PFSK-1 (cell line): ENCODE measurements around the gene RCSD1.

ENCODE experiments used
- FOXP2 ChIP-seq: optimal IDR thresholded peaks from 2 replicates; pipeline ENCODE3; 2011; ENCODE audit warnings: borderline replicate concordance, control low read depth, inconsistent platforms; ENCODE audit not compliant: insufficient read depth; ENCODE audit errors: extremely low read length, extremely low read depth
- POLR2AphosphoS5 ChIP-seq: IDR thresholded peaks from 2 replicates; pipeline ENCODE4 v1.6.1; 2012; ENCODE audit warnings: low read depth, mild to moderate bottlenecking, control low read depth, low read length, moderate library complexity
- SIN3A ChIP-seq: IDR thresholded peaks from 2 replicates; pipeline ENCODE4 v1.6.1; 2012; ENCODE audit warnings: mild to moderate bottlenecking, low read length, moderate library complexity, borderline replicate concordance; ENCODE audit not compliant: insufficient read depth
- TAF1 ChIP-seq: IDR thresholded peaks from 2 replicates; pipeline ENCODE4 v1.6.1; 2012; ENCODE audit warnings: low read length, control low read depth, borderline replicate concordance; ENCODE audit not compliant: insufficient read depth
- TF ChIP-seq, protein P1 (sequence below), 2 experiments: IDR thresholded peaks; 2 replicates each; pipeline versions ENCODE4 v1.6.1 to v1.8.0; 2011 to 2012; ENCODE audit warnings: low read depth in 2 of 2, low read length in 2 of 2, control low read depth in 1 of 2, inconsistent platforms in 1 of 2, mild to moderate bottlenecking in 1 of 2, moderate library complexity in 1 of 2; ENCODE audit not compliant: insufficient read depth in 1 of 2

RCSD1 gene

DNA sequence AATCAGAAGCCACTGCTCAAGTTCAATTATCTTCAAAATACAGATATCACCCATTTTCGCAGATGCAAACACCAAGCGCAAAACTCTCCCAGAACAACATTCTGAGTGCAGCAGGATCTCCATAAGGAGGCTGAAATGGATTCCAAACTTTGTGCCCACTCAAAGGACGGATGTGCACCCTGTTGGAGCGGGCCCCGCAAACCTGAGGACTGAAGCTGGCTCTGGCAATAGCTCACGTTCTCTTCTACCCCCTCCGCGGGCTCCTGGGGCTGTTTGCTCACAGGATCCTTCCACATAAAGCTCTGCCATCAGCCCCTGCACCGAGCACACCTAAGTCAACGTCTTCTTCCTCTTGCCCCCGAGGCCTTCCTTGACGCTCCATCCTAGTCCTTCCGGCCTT is 11.7 kb upstream of the RCSD1 start:
- TF ChIP-seq TAF1 = no peak
- TF ChIP-seq, protein P1, sequence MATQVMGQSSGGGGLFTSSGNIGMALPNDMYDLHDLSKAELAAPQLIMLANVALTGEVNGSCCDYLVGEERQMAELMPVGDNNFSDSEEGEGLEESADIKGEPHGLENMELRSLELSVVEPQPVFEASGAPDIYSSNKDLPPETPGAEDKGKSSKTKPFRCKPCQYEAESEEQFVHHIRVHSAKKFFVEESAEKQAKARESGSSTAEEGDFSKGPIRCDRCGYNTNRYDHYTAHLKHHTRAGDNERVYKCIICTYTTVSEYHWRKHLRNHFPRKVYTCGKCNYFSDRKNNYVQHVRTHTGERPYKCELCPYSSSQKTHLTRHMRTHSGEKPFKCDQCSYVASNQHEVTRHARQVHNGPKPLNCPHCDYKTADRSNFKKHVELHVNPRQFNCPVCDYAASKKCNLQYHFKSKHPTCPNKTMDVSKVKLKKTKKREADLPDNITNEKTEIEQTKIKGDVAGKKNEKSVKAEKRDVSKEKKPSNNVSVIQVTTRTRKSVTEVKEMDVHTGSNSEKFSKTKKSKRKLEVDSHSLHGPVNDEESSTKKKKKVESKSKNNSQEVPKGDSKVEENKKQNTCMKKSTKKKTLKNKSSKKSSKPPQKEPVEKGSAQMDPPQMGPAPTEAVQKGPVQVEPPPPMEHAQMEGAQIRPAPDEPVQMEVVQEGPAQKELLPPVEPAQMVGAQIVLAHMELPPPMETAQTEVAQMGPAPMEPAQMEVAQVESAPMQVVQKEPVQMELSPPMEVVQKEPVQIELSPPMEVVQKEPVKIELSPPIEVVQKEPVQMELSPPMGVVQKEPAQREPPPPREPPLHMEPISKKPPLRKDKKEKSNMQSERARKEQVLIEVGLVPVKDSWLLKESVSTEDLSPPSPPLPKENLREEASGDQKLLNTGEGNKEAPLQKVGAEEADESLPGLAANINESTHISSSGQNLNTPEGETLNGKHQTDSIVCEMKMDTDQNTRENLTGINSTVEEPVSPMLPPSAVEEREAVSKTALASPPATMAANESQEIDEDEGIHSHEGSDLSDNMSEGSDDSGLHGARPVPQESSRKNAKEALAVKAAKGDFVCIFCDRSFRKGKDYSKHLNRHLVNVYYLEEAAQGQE (IDR thresholded peaks at IDR 0.05; ENCODE audit: insufficient read depth in 1 of 2, low read depth in 2 of 2, low read length in 2 of 2) = no peak
- TF ChIP-seq POLR2AphosphoS5 = no peak
- no peak for TF ChIP-seq FOXP2
- TF ChIP-seq SIN3A = no peak

DNA sequence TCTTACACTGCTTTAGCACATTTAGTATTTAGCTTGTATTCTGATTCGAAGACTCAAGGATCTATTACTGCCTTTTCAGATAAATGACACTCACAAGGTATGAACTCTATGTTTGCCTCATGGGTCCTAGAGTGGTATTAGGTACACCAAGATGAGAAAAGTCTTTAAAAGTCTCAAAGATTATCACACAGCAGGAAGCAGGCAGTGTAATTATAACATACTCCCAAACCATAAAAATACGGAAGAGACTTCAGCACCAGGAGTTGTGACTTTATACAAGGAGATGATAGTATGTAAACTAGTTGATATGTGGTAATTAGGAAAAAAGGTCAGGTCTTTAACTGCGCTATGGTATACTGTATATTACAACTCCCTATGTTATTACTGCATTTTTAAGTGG is 11.2 kb upstream of the RCSD1 start:
- TF ChIP-seq POLR2AphosphoS5 (no peak), SIN3A (no peak), TAF1 (no peak), FOXP2 (no peak)
- TF ChIP-seq, protein P1 (IDR thresholded peaks at IDR 0.05; ENCODE audit: insufficient read depth in 1 of 2, low read depth in 2 of 2, low read length in 2 of 2) = no peak

DNA sequence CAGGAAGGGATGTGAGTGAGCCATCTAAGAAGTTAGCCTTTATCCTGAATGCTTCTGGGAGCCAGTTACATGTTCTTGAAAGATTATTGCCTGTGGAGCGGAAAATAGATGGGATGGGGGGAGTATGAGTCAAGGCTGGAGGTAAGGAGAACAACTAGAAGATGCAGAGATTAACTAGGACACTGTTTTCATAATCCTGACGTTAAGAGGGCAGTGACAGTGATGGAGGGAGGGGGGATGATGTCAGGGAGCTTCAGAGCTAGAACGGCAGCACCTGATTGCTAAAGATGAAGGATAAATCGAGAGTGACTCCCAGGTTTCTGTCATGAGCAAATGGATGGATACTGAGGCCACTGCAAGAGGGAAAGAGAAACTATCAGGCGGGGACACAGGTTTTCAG is 10.0 kb upstream of the RCSD1 start:
- no peak for TF ChIP-seq SIN3A
- TF ChIP-seq TAF1 = no peak
- no peak for TF ChIP-seq FOXP2
- no peak for TF ChIP-seq POLR2AphosphoS5
- TF ChIP-seq, protein P1 (IDR thresholded peaks at IDR 0.05; ENCODE audit: insufficient read depth in 1 of 2, low read depth in 2 of 2, low read length in 2 of 2) = no peak

DNA sequence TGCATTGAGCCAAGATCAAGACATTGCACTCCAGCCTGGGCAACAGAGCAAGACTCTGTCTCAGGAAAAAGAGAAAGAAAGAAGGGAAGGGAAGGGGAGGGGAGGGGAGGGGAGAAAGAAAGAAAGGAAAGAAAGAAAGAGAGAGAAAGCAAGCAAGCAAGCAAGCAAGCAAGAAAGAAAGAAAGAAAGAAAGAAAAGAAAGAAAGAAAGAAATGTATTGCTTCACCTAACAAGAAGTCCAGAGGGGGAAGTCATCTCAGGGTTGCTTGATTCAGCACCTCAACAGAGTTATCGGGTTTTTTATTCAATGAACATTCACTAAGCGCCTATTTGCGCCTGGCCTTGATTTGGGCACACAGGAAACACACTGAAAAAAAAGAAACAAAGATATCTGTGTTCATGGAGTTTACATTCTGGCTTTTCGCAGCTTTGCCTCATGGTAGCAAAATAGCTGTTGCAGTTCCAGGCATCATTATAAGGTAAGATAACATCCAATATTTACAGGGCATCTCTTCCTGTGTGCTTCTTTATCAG is 8.2 kb upstream of the RCSD1 start:
- TF ChIP-seq POLR2AphosphoS5 (no peak), SIN3A (no peak)

DNA sequence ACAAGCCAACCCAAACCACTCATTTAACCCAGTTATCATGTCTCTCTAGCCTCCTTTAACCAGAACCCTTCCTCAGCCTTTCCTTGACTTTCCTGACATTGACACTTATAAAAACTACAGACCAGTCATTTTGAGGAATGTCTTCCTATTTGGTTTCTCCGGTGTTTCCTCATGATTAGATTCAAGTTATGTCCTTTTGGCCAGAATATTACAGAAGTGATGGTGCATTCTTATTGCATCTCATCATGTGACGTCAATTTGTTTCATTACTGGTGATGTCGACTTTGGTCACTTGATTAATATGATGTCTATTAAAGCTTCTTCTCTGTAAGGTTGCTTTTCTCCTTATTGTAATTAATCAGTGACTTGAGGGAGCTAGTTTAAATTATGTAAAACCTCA is 6.1 kb upstream of the RCSD1 start:
- TF ChIP-seq TAF1 = no peak
- TF ChIP-seq SIN3A = no peak
- TF ChIP-seq FOXP2 = no peak
- no peak for TF ChIP-seq POLR2AphosphoS5
- TF ChIP-seq, protein P1 (IDR thresholded peaks at IDR 0.05; ENCODE audit: insufficient read depth in 1 of 2, low read depth in 2 of 2, low read length in 2 of 2) = no peak
